Subcutaneous adipose tissue (tissue), 4 donors: ENCODE measurements around the gene SETD1B. TPM values are rescaled to one million over a fixed set of nuclear protein-coding genes. Genes with fewer than 3 reads are reported as not detected.

ENCODE experiments used
- CTCF ChIP-seq: fragments of 450-650 bp; IDR thresholded peaks from one replicate; pipeline ENCODE4 v1.5.1; 2016; ENCODE audit warnings: low read depth, mild to moderate bottlenecking, control low read depth, antibody characterized with exemption, moderate library complexity
- total RNA-seq, 4 donors: library from RNA; depleted of rRNA; stranded (reverse); fragments of >200 nt; gene quantifications; one replicate each; pipeline ENCODE4 v1.1.0, GENCODE V29; 2016

Gene SETD1B
- total RNA-seq, 4 donors from 2014 or later = 3.7 to 14.7 (median 6.4) TPM

- TF ChIP-seq CTCF = no peak
Observed at GRCh38 chr12:121813951-121814350, 10.1 kb downstream of the SETD1B start.

GRCh38 chr12:121814429-121815119, 10.8 kb downstream of the SETD1B start:
- no peak for TF ChIP-seq CTCF

DNA sequence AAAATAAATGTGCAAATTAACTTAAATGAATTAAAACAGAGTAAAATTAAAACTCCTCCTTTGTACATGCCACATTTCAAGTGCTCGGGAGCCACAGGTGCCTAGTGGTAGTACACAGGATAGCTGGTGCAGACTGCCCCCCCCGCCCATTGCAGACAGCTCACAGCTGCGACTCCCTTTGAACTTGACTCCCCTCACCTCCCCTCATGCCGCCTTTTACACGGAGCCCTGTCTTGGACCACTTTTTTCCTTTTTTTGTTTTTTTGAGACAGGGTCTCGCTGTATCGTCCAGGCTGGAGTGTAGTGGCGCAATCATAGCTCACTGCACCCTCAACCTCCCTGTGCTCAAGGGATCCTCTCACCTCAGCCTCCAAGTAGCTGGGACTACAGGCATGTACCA, 11.5 kb downstream of the SETD1B start:
- no peak for TF ChIP-seq CTCF

DNA sequence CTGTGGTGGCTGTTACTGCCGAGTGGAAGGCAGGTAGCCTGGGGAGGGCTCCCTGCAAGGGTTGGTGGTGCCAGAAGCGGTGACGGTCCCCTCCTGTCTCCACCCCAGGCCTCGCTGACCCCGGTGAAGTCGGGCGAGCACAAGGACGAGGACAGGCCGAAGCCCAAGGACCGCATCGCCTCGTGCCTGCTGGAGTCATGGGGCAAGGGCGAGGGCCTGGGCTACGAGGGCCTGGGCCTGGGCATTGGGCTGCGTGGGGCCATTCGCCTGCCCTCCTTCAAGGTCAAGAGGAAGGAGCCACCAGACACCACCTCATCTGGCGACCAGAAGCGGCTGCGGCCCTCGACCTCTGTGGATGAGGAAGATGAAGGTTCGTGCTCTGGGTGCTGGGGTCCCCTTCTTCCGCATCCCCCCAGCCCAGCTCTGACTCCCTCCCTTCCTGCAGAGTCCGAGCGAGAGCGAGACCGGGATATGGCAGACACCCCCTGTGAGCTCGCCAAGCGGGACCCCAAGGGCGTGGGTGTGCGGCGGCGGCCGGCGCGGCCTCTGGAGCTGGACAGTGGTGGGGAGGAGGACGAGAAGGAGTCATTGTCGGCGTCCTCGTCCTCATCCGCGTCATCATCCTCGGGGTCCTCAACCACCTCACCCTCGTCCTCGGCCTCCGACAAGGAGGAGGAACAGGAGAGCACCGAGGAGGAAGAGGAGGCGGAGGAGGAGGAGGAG, 13.3 kb downstream of the SETD1B start:
- TF ChIP-seq CTCF = no peak

- TF ChIP-seq CTCF = no peak
Observed at GRCh38 chr12:121817648-121818043, 13.8 kb downstream of the SETD1B start.

- TF ChIP-seq CTCF = no peak
Observed at GRCh38 chr12:121819212-121819949, 15.6 kb downstream of the SETD1B start.

GRCh38 chr12:121820056-121820455, 16.2 kb downstream of the SETD1B start:
- no peak for TF ChIP-seq CTCF
